Measurements from ENCODE around the gene MEGF11. TPM values are rescaled to one million over a fixed set of nuclear protein-coding genes. Genes with fewer than 3 reads are reported as not detected.

MEGF11 gene
- total RNA-seq, 1 experiment from 2014 or later = 2.3 TPM

DNA sequence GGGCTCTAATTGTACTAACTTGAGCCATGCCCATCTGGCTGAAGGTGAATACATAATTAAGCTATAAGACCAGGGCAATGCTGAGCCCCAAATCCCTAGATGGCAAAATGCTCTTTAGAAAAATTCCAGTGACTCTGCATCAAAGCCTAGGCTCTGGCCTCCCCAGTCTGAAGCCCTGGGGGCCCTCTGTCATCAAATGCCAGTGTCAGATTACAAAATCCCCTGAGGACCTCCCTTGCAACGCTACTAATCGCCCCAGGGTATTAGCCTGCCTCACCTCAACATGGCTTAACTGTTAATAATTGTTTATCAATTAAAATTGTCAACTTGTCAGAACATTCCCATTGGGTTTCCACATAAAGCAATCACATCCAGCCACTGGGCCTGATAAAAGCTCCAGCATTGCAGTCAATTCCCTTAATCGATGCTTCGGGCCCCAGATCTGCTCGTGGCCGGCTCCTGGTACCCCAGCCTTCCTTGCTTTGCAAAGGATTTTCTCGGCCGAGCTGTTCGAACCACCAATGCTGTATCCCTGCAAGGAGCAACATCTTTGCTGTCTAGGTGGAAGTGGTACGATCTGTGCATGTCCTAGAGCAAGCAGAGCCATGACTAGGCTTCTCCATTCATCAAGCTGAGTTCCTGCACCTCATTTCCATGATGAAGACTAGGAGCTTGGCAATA is 151.7 kb downstream of the MEGF11 start:
- ATAC-seq (no peak), DNase-seq (ENCODE audit: low read depth, low spot score) (no peak)
- POLR2A ChIA-PET = no interaction called here
- H3K36me3 ChIP-seq (ENCODE audit: control insufficient read depth in 1 of 2, insufficient read depth in 2 of 2, low read length in 2 of 2) = no peaks in the 10 kb centered on the region
- no TSS peak for BruUV-seq (replicated peaks)
- no peak overlapping the region for H3K4me3 ChIP-seq (replicated peaks in 1 of 2; ENCODE audit: low read depth in 1 of 2, low read length in 2 of 2)
- H3K9me2 ChIP-seq (ENCODE audit: insufficient read depth) = no peaks in the 10 kb centered on the region
- RAD21 ChIA-PET (ENCODE audit: low non-redundant PET in 1 of 2, low total read pairs in 2 of 2, uncharacterized antibody in 2 of 2, unreplicated experiment in 2 of 2) = no interaction called here
- CTCF ChIA-PET = no interaction called here
- no peak overlapping the region for H3K27ac ChIP-seq (ENCODE audit: low read depth, low read length)
- H3K79me2 ChIP-seq (ENCODE audit: insufficient read depth, low read length) = no peaks in the 10 kb centered on the region
- intact Hi-C loops (cut with micrococcal nuclease) = no loop called here
- H3K4me1 ChIP-seq (ENCODE audit: control insufficient read depth in 1 of 2, insufficient read depth in 2 of 2, low read length in 2 of 2) = no peaks in the 10 kb centered on the region
- no peaks in the 10 kb centered on the region; the same call in 1 of the 2 replicates for H3K27me3 ChIP-seq (ENCODE audit: insufficient read depth, low read length)
- no peak overlapping the region for H3K4me2 ChIP-seq (ENCODE audit: low read length)
- no peaks in the 10 kb centered on the region for H4K20me1 ChIP-seq (ENCODE audit: insufficient read depth)
- TF ChIP-seq TCF7L2 (IDR thresholded peaks at IDR 0.05; ENCODE audit: borderline replicate concordance, extremely low read depth, insufficient read depth, insufficient read length) = no peak
- TF ChIP-seq REST (IDR thresholded peaks at IDR 0.05; ENCODE audit: low read depth) = no peak
- TF ChIP-seq ZFX (IDR thresholded peaks at IDR 0.05) = no peak
- TF ChIP-seq EZH2 (IDR thresholded peaks at IDR 0.05) = no peak
- no peak for TF ChIP-seq CBX3 (IDR thresholded peaks at IDR 0.05; ENCODE audit: low read depth)
- TF ChIP-seq EGR1 (IDR thresholded peaks at IDR 0.05; ENCODE audit: low read depth) = no peak
- no peak for TF ChIP-seq SRF (IDR thresholded peaks at IDR 0.05; ENCODE audit: low read depth)
- no peak overlapping the region for H2AFZ ChIP-seq (ENCODE audit: low read depth, low read length, poor library complexity, severe bottlenecking)
- H3K9me3 ChIP-seq (ENCODE audit: control insufficient read depth in 1 of 2, insufficient read depth in 1 of 2, low read depth in 1 of 2, low read length in 2 of 2) = no peaks in the 10 kb centered on the region
- H3K9ac ChIP-seq (ENCODE audit: low read length) = no peak overlapping the region
